ENCODE results near the gene DIS3L2.

Gene DIS3L2

GRCh38 chr2:232263295-232263694 lies 301.8 kb downstream of the DIS3L2 start:
- Histone ChIP-seq H3K36me3 (ENCODE audit: control insufficient read depth, insufficient read depth, low read length) (peaks cover 5% of the 10 kb centered on the region), H3K4me3 (replicated peaks; ENCODE audit: low read depth, low read length) (no peak overlapping the region), H3K27me3 (replicated peaks; ENCODE audit: control insufficient read depth, insufficient read depth, low read length) (no peaks in the 10 kb centered on the region)
- no peak for DNase-seq (ENCODE audit: extremely low read depth, insufficient read length)
- TF ChIP-seq CTCF (IDR thresholded peaks at IDR 0.05; ENCODE audit: insufficient read depth, low read length, poor library complexity, severe bottlenecking) = no peak

GRCh38 chr2:232264081-232264480 lies 302.6 kb downstream of the DIS3L2 start:
- Histone ChIP-seq H3K27me3 (replicated peaks; ENCODE audit: control insufficient read depth, insufficient read depth, low read length) (no peaks in the 10 kb centered on the region), H3K4me3 (replicated peaks; ENCODE audit: low read depth, low read length) (no peak overlapping the region), H3K36me3 (ENCODE audit: control insufficient read depth, insufficient read depth, low read length) (peaks cover 5% of the 10 kb centered on the region)
- TF ChIP-seq CTCF (IDR thresholded peaks at IDR 0.05; ENCODE audit: insufficient read depth, low read length, poor library complexity, severe bottlenecking) = no peak
- DNase-seq (ENCODE audit: extremely low read depth, insufficient read length) = no peak

- no peak for TF ChIP-seq CTCF (IDR thresholded peaks at IDR 0.05; ENCODE audit: insufficient read depth, low read length, poor library complexity, severe bottlenecking)
- H3K36me3 ChIP-seq (ENCODE audit: control insufficient read depth, insufficient read depth, low read length) = peaks cover 5% of the 10 kb centered on the region
These were observed 303.8 kb downstream of the DIS3L2 start for GRCh38 chr2:232265329-232265728.

GRCh38 chr2:232268636-232269165 lies 307.2 kb downstream of the DIS3L2 start:
- H3K36me3 ChIP-seq (ENCODE audit: control insufficient read depth, insufficient read depth, low read length) = peaks cover 4% of the 10 kb centered on the region
- DNase-seq (ENCODE audit: extremely low read depth, insufficient read length) = no peak
- H3K4me3 ChIP-seq (replicated peaks; ENCODE audit: low read depth, low read length) = no peak overlapping the region
- no peak for TF ChIP-seq CTCF (IDR thresholded peaks at IDR 0.05; ENCODE audit: insufficient read depth, low read length, poor library complexity, severe bottlenecking)
- H3K27me3 ChIP-seq (replicated peaks; ENCODE audit: control insufficient read depth, insufficient read depth, low read length) = no peaks in the 10 kb centered on the region

More at GRCh38 chr2:232265329-232265728, 303.8 kb downstream of the DIS3L2 start:
- no peak for DNase-seq (ENCODE audit: extremely low read depth, insufficient read length)
- Histone ChIP-seq H3K27me3 (replicated peaks; ENCODE audit: control insufficient read depth, insufficient read depth, low read length) (no peaks in the 10 kb centered on the region), H3K4me3 (replicated peaks; ENCODE audit: low read depth, low read length) (no peak overlapping the region)

- H3K36me3 ChIP-seq (ENCODE audit: control insufficient read depth, insufficient read depth, low read length) = peaks cover under 1% of the 10 kb centered on the region; the same call in 1 of the 2 replicates
These were observed 308.4 kb downstream of the DIS3L2 start for GRCh38 chr2:232269867-232270266.

More at GRCh38 chr2:232269867-232270266, 308.4 kb downstream of the DIS3L2 start:
- no peak for TF ChIP-seq CTCF (IDR thresholded peaks at IDR 0.05; ENCODE audit: insufficient read depth, low read length, poor library complexity, severe bottlenecking)
- no peak overlapping the region for H3K4me3 ChIP-seq (replicated peaks; ENCODE audit: low read depth, low read length)
- DNase-seq (ENCODE audit: extremely low read depth, insufficient read length) = no peak
- H3K27me3 ChIP-seq (replicated peaks; ENCODE audit: control insufficient read depth, insufficient read depth, low read length) = no peaks in the 10 kb centered on the region

Data from GM06990 (cell line).